HG03460 (cell line): ENCODE results near the gene SCYL1.

Experiments used
- ATAC-seq: cut with Tn5 transposase; IDR thresholded peaks from one replicate; pipeline ENCODE4 v1.9.1; 2021; ENCODE audit not compliant: unreplicated experiment

Gene SCYL1

GRCh38 chr11:65535102-65535501 is 10.2 kb downstream of the SCYL1 start:
- no peak for ATAC-seq

GRCh38 chr11:65536412-65537295 is 11.8 kb downstream of the SCYL1 start:
- ATAC-seq: no peak

GRCh38 chr11:65537296-65537597 is 12.4 kb downstream of the SCYL1 start:
- ATAC-seq: no peak

GRCh38 chr11:65537620-65538231 is 12.8 kb downstream of the SCYL1 start:
- ATAC-seq: no peak

- no peak for ATAC-seq
These were observed 13.5 kb downstream of the SCYL1 start for GRCh38 chr11:65538232-65538914.

- no peak for ATAC-seq
These were observed 14.2 kb downstream of the SCYL1 start for GRCh38 chr11:65538915-65539743.

- ATAC-seq: peak; percentile 47
These were observed 14.9 kb downstream of the SCYL1 start for GRCh38 chr11:65539744-65540289.

GRCh38 chr11:65540290-65541092 is 15.6 kb downstream of the SCYL1 start:
- ATAC-seq: peak; percentile 54

GRCh38 chr11:65541093-65541982 is 16.5 kb downstream of the SCYL1 start:
- ATAC-seq: no peak

GRCh38 chr11:65542738-65543390 is 18.0 kb downstream of the SCYL1 start:
- ATAC-seq: no peak

GRCh38 chr11:65545853-65546216 is 21.0 kb downstream of the SCYL1 start:
- ATAC-seq: no peak

GRCh38 chr11:65546217-65546958 is 21.5 kb downstream of the SCYL1 start:
- peak; percentile 66 for ATAC-seq

GRCh38 chr11:65547446-65548125 is 22.7 kb downstream of the SCYL1 start:
- ATAC-seq: no peak

- no peak for ATAC-seq
These were observed 23.5 kb downstream of the SCYL1 start for GRCh38 chr11:65548395-65548794.

GRCh38 chr11:65549096-65549495 is 24.2 kb downstream of the SCYL1 start:
- no peak for ATAC-seq

- no peak for ATAC-seq
These were observed 26.9 kb downstream of the SCYL1 start for GRCh38 chr11:65551572-65552387.
